GM19351 (cell line): ENCODE results near the gene KRCC1.
"Not testable (repeated sequence)": the region's sequence is repeated elsewhere in the genome, so short reads cannot be mapped to it uniquely, and the experiment has no call there.

Experiments
- ATAC-seq: cut with Tn5 transposase; IDR thresholded peaks from one replicate; pipeline ENCODE4 v1.9.1; 2021; ENCODE audit warnings: mild to moderate bottlenecking, moderate library complexity; ENCODE audit not compliant: unreplicated experiment

Gene KRCC1

DNA sequence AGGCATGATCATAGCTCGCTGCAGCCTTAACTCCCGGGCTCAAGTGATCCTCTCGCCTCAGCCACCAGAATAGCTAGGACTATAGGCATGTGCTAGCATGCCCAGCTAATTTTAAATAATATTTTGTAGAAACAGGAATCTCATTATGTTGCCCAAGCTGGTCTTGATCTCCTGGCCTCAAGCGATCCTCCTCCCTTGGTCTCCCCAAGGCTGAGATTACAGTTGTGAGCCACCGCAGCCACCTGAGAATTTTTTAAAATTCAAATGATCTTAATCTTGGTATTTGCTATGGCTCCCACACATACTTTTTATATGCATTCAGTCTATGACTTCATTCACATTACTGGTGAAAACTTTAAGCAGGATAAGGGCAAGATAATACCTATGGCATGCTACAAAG lies 13.1 kb downstream of the KRCC1 start:
- ATAC-seq, result no peak

DNA sequence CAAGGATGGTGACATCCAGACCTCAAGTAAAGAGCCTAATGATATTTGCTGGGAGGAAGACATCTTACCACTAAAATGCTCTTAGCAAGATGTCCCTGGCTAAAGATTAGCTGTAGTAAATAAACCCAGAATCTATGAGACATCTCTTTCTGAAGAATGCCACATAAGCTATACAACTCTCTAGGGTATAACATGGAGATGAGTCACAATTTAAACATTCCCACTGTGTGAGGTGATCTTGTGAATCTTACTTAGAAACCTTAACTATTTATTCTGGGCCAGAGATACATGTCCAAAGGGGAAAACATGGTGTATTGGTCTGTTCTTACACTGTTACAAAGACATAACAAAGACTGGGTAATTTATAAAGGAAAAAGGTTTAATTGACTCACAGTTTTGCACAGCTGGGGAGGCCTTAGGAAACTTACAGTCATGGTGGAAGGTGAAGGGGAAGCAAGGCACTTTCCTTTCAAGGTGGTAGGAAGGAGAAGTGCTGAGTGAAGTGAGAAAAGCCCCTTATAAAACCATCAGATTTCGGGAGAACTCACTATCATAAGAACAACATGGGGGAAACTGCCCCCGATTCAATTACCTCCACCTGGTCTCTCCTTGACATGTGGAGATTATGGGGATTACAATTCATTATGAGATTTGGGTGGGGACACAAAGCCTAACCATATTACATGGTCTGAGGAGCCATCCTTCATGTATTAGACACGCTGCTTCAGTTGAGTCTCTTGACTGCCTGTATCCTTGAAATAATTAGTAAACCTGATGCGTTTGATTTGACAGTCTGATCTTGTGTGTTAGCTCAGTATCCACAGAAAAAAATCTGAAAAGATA lies 17.1 kb downstream of the KRCC1 start:
- no peak for ATAC-seq

- no peak for ATAC-seq
Observed at GRCh38 chr2:88036606-88037005, 19.0 kb downstream of the KRCC1 start.

DNA sequence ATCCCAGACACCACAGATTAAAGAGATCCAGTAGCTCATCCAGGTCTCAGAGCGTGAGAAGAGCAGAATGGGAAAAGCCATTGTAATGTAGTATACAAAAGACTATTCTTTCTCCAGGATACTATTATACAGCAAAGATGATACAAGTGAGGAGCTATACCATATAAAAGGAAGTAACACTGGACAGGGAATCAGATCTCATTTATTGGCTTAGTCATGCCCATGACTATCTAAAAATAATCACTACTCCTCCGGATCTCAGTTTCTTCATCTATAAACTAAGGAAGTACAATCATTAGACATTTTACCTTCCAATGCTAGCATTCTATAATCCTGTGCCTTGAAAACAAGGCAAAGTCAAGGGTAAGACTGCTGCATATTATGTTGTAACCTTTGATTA lies 19.4 kb downstream of the KRCC1 start:
- no peak for ATAC-seq

DNA sequence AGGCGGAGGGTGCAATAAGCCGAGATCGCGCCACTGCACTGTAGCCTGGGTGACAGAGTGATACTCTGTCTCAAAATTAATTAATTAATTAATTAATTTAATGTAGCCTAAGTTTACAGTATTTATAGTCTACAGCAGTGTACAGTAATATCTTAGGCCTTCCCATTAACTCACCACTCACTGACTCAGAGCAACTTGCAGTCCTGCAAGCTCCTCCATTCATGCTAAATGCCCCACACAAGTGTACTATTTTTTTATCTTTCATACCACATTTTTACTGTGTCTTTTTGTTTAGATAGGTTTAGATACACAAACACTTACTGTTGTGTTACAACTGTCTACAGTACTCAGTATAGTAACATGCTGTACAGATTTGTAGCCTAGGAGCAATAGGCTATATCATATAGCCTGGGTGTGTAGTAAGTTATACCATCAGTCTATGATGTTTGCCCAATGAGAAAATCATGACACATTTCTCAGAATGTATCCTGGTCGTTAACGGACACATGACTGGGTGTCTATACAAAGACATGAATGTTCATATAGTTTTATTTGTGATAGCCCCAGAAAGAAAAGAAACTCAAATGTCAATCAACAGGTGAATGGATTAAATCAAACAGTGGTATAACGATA lies 23.4 kb downstream of the KRCC1 start:
- ATAC-seq, result no peak

DNA sequence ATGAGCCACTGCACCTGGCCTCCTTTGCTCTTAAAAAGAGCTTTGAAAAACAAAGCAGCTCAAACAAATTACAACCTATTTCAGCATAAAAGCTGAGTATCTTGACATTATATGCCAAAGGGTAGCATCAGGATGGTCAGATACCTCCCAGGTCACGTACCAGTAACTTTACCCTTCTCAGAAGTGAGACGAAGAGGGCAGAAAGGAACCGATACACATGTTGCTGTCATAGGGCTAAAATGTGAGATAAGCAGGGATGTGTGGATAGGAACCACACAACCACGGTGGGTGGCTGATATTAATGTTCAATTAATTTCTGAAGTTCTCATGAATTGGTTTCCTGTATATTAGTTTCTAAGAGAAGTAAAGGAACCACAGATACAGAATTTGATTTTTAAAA lies 26.7 kb downstream of the KRCC1 start:
- no peak for ATAC-seq

DNA sequence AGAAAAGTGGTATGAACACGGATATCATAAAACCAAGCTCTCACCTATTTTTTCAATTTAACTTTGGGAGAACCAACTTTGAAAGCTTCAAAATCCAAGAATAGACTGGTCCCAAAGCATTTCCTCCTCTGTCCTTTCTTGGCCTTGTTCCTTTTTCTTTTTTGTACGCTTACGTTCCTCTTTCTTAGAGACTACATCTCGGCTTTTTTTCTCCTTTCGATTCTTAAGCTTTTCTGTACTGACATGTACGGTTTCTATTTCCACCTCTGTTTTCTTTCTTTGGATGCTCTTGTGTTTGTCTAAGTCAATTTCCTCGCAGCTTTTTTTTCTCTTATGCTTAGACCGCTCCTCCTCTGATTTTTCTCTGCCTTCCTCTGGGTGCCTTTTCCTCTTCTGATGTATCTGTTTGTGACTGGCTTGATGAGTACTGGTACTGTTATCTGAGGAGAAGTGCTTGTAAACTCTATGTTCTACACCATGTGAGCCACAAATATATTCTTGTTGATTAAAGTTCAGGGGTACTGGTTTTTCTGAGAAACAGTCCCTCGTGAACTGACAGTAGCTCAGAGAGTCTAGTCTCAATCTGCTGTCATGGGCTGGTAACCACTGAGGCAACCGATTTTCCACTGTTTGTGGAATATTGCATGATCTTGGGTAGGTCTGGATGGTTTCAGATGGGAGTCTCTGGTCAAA lies 27.7 kb downstream of the KRCC1 start:
- ATAC-seq, result no peak

- no peak for ATAC-seq
Observed at GRCh38 chr2:88024509-88024908, 31.1 kb downstream of the KRCC1 start.

DNA sequence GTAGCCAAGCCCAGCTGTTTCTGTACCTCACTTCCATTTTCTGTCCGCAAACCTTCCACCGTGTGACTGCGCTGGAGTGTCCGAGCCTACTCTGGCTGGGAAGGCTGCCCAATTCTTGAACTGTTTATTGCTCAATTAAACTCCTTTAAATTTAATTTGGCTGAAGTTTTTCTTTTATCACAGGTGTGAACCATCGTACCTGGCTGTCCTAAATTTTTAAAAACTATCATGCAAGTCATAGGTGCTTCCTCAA lies 33.0 kb downstream of the KRCC1 start:
- ATAC-seq, result no peak

DNA sequence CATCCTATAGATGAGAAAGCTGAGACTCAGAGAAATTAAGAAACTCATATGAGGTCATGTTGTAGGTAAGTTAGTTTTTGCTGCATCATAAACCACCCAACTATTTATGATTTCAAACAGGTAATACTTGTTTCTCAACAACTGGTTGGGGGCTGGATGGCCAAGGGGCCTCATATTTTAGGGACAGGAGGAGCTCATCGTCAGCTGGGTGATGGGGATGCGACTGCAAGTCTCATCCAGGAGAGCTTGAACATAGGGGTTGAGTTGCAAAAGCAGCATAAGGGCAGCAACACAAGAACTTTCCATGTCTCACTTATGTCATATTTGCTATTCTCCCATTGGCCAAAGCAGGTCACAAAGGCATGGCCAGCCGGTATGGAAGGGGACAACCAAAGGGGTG lies 35.6 kb downstream of the KRCC1 start:
- ATAC-seq, result no peak

GRCh38 chr2:88018909-88019308 lies 36.7 kb downstream of the KRCC1 start:
- ATAC-seq, result no peak

GRCh38 chr2:88018077-88018805 lies 37.3 kb downstream of the KRCC1 start:
- not testable (repeated sequence) for ATAC-seq

DNA sequence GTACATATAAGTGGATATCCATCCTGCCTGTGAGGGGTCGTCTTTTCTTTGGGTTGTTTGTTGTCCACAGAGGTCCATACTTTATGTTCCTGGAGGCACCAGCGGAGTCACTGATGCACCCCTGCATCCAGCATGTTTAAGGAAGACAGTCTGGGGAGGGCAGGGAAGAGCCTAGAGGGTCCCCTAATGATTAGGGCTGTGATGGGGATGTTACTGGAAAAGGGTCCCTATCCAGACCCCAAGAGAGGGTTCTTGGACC lies 37.9 kb downstream of the KRCC1 start:
- not testable (repeated sequence) for ATAC-seq

DNA sequence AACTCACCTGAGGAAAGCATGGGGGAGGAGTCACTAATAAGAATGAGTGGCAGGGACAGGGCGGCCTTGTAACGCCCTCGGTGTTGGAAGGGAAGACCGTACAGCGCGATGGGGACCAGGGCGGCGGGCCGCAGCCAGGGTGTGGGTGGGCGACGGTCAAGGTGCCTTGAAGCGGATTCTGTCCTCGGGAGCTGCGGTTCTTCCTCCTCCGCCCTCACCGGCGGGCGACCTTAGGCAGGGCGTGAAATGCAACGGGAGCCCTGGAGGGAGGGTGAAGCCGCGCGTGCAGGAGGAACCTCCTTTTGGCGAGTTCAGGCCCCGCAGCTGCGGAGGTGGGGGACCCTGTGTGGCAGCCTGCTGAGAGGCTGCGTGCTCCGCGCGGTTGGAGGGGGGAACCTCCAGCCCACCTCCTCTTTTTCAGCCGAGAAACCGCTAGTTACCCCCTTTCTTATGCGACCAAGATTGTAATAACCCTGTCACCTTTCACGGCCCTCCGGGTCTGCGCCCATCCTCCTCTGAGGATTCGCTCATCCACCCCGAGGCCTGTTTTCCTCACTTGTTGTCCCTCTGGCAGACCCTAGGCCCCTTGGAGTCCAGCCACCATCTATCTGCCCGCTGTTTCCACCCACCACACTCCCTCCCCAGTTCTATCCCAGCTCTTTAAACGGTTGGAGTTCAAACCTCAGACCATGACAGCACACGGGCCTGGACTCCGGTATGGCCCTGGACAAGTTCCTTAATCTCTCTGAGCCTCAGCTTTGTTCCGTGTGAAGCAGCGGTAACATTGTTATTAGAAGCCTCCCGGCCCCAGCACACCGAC lies 38.4 kb downstream of the KRCC1 start:
- ATAC-seq, result peak; percentile 54

DNA sequence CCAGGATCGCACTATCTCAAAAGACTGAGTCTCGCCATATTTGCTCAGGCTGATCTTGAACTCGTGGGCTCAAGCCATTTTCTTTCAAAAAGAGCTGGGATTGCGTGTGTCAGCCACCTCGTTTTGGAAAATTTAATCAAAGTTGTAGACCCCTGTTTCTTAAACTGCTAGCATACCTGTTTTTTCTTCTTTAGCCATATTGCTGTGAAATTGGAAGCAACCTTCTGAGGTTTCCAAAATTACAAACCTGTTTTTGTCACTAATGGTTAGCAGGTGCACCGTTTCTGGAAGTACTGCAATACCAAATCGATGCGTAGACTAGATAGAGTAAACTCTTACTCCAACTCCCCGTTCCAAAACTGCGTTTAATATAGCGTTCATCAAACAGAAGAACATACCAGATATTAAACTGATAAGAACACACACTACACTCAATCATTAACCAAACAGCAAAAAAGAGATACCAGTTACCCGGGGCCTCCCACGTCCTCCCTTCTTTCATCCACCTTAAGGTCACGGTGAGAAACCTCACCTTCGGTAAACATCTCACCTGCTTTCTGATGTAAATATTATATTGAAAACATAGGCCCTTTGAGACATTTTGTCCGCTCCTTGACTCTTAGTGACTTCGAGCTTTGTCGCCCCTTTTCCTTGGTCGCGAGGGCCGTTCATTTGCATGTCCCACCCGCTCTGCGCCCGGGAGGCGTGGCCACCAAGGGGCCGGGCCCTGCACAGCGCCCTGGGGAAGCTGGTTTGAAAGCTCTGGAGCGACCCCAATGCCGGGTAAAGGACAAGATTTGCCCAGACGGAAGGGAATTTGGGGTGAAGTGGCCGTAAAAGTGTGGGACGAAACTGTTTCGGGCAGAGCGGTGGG lies 39.3 kb downstream of the KRCC1 start, which contains the start of gene RNU2-63P:
Gene RNU2-63P (minus strand): TSS at position 462 of the 874 bp plus-strand sequence.
- peak; percentile 79 for ATAC-seq

DNA sequence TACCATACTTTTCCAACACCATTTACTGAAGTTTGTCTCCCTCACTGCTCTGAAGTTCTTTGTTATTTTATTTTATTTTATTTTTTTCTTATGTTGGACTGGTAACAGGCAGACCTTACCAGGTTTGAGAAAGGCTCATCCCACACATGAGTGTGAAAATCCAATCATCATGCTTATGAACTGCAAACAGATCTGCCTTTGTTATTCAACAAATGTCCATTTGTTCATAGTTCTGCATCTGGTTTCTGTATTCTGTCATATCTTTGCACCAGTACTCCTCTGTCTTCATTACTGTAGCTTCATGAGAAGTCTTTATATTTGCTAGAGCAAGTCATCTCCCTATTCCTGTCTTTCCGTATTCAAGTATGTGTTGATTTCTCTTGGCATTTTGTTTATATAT lies 44.6 kb downstream of the KRCC1 start:
- no peak for ATAC-seq

DNA sequence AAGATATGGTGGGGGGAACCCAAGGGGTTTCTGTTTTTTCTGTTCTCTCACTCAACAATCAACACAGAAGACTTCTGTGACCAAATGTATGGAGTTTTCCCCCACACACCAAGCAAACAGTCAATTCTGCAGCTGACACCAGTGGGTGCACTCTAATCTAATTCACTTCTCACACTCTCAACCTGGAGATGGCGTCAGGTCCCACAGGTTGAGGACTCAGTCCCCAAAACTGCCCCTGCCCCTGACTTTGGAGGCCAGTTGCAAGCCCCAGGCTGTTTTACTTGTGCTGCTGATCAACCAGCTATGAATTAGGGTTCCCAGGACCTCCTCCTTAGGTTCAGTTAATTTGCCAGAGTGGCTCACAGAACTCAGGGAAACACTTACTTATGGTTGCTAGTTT lies 45.4 kb downstream of the KRCC1 start:
- ATAC-seq, result no peak

- ATAC-seq, result no peak
Observed at GRCh38 chr2:88006912-88007439, 48.6 kb downstream of the KRCC1 start.

GRCh38 chr2:88005776-88006175 lies 49.8 kb downstream of the KRCC1 start:
- ATAC-seq, result no peak
